Astrocyte of the cerebellum (primary cell): Measurements from ENCODE around the gene NRCAM.

Source experiments
- DNase-seq: peaks from one replicate; pipeline ENCODE4 v3.0.0-alpha.2; 2011; ENCODE audit warnings: low read depth
- H3K4me3 ChIP-seq: 2 replicates; pipeline ENCODE4 v1.5.1; 2011; ENCODE audit warnings: mild to moderate bottlenecking, low read depth, low read length, moderate library complexity
- CTCF ChIP-seq: IDR thresholded peaks from 2 replicates; pipeline ENCODE4 v1.5.1; 2012; ENCODE audit warnings: low read length, low read depth, moderate library complexity, mild to moderate bottlenecking; ENCODE audit errors: missing control alignments
- in situ Hi-C: cut with HindIII; loops from 2 replicates; pipeline ENCODE4 v1.10.0; 2017; ENCODE audit warnings: low sequenced_read_pairs

The NRCAM gene

GRCh38 chr7:108415821-108416536, 40.3 kb downstream of the NRCAM start:
- in situ Hi-C loops: no loop called here
- H3K4me3 ChIP-seq: no peak overlapping the region
- DNase-seq: peak; percentile 62
- no peak for TF ChIP-seq CTCF

GRCh38 chr7:108415084-108415483, 41.2 kb downstream of the NRCAM start:
- no peak for TF ChIP-seq CTCF
- in situ Hi-C loops: no loop called here
- H3K4me3 ChIP-seq: no peak overlapping the region
- no peak for DNase-seq

- TF ChIP-seq CTCF: no peak
- H3K4me3 ChIP-seq: no peak overlapping the region
- in situ Hi-C loops: no loop called here
- DNase-seq: peak; percentile 57
Observed at GRCh38 chr7:108413782-108414492, 42.3 kb downstream of the NRCAM start.

GRCh38 chr7:108413337-108413736, 42.9 kb downstream of the NRCAM start:
- in situ Hi-C loops: no loop called here
- H3K4me3 ChIP-seq: no peak overlapping the region
- no peak for TF ChIP-seq CTCF
- DNase-seq: no peak

- no peak for TF ChIP-seq CTCF
- no peak overlapping the region for H3K4me3 ChIP-seq
- no peak for DNase-seq
- in situ Hi-C loops: no loop called here
Observed at GRCh38 chr7:108409146-108409545, 47.1 kb downstream of the NRCAM start.

GRCh38 chr7:108408296-108408991, 47.8 kb downstream of the NRCAM start:
- no peak for TF ChIP-seq CTCF
- in situ Hi-C loops: no loop called here
- H3K4me3 ChIP-seq: no peak overlapping the region
- no peak for DNase-seq
